T-helper 1 cell treated with Interleukin-12 subunit alpha and Interleukin-12 subunit beta and Interleukin-4 antibody, amounts not matched to agents 30 ng/mL and 1 ng/mL, for 36 hours (primary cell): Measurements from ENCODE around the gene CFAP20DC. TPM values are rescaled to one million over a fixed set of nuclear protein-coding genes. Genes with fewer than 3 reads are reported as not detected.
"Not testable (repeated sequence)": the region's sequence is repeated elsewhere in the genome, so short reads cannot be mapped to it uniquely, and the experiment has no call there.

ENCODE experiments used
- intact Hi-C: fragments of 100-400 bp; cut with micrococcal nuclease; formaldehyde crosslinking; loops from one replicate; pipeline ENCODE4 v1.15.1; 2024
- total RNA-seq: library from RNA; stranded (reverse); gene quantifications from 2 replicates; pipeline ENCODE4 v1.2.3, GENCODE V29; 2022

The CFAP20DC gene
- total RNA-seq, 1 donor from 2014 or later: 0.27 TPM

DNA sequence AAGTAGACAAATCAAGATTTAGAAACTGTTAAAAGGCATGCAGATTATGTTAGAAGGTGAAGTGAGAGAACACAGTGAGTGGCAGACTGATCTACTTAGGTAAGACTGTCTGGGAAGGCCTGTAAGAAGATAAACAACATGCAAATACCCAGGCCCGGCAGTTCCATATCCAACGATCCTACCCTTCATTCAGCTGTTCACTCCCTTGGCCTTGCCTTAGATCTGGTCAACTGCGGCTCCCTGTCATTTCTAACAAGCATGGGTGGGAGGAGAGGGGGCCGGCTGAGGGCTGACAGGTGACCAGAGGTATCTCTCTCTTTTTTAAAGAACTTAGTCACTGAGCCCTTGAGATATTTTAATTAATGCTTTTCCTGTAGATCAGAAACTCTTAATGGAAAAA, 298.6 kb downstream of the CFAP20DC start:
- intact Hi-C loops: no loop called here

- intact Hi-C loops: no loop called here
These were observed 299.9 kb downstream of the CFAP20DC start for GRCh38 chr3:58749948-58750347.

DNA sequence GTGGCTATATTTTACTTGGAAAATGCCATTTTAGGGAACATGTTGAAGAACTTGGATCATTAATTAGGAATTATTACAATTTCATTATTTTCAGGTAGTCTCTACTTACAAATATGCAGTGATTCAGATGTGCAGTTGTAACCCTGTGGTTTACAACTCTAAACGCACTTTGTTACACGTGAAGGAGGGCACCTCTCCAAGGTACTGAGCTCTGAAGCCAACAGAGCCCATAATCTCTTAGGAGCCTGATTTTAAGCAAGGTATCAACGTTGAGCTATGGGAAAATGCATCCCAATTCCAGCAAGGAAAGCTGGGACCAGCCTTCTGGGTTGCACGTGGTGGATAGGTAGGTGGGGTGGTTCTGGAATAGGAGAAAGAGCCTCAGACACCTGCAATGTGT, 301.8 kb downstream of the CFAP20DC start:
- intact Hi-C loops: no loop called here

DNA sequence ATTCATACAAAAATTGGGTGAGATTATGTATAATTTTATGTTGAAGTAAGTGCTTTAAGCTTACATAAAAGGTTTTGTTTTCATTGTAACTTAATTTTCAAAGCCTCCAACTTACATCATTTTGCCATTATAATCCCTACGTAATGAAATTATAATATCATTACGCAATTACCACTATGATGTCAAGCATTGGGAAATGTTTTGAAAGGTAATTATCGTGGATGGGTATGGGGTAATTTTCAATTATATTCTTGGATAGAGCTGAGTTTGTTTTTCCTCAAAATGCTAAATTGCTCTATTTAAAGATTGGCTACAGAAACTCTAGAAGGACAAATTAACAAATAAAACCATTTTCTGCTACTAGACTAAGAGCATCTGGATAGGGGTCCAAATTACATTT, 303.1 kb downstream of the CFAP20DC start:
- intact Hi-C loops: no loop called here

GRCh38 chr3:58743296-58743695, 306.5 kb downstream of the CFAP20DC start:
- intact Hi-C loops: no loop called here

DNA sequence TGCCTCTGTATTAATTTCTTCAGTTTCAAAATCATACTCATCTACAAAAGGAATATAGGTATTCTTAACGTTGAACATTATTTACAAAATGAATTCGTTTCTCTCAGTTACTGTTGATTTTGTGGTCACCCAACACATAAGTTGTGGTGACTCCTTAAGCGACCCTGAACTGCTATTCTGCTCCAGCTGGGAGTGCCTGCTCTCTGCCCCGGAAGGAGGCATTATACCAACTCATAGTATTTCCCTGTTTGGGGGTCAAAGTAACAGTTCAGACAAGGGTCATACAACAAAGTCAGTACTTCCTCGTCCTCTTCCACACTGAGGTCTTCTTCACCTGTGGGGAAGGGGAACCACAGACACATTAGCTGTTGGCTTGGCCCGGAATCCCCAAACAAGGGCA, 307.6 kb downstream of the CFAP20DC start:
- intact Hi-C loops: no loop called here

GRCh38 chr3:58737644-58738043, 312.2 kb downstream of the CFAP20DC start:
- intact Hi-C loops: no loop called here

DNA sequence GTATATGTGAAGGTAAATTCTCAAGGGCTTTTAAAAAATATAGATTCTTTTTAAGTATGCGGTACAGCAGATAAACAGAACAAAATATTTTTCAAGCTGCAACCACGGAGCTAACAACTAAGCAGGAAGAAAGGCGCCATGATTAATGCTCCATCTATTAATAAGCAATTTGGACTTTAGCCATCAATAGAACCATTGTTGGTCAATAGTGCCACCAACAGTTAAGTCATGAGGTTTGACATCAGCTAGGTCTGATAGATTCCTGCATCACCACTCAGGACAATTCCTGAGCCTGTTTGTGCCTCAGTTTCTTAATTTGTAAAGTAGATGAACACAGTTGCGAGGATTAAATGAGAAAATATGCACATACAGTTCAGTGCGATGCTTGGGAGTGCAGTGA, 318.2 kb downstream of the CFAP20DC start:
- intact Hi-C loops: no loop called here

- intact Hi-C loops: no loop called here
These were observed 321.1 kb downstream of the CFAP20DC start for GRCh38 chr3:58728723-58729122.

GRCh38 chr3:58725326-58725853, 324.4 kb downstream of the CFAP20DC start:
- intact Hi-C loops: no loop called here

DNA sequence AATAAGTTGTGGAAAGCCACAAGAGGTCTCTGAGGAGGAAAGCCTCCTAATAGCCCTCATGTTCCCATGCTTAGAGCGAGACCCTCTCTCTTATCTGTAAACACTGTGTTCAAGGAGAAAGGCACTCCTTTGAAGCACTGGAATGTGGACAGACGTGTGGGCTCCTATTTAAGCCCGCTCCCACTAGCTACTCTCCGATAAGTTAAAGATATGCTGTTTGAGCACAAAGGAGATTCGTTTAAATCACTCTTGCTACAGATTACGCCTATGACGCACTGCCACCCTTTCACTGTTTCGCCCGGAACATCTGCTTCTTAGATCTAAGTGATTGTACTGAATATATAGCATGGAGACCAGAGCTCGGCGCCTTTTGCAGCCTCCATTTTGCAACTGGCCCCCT, 325.5 kb downstream of the CFAP20DC start:
- intact Hi-C loops: no loop called here

DNA sequence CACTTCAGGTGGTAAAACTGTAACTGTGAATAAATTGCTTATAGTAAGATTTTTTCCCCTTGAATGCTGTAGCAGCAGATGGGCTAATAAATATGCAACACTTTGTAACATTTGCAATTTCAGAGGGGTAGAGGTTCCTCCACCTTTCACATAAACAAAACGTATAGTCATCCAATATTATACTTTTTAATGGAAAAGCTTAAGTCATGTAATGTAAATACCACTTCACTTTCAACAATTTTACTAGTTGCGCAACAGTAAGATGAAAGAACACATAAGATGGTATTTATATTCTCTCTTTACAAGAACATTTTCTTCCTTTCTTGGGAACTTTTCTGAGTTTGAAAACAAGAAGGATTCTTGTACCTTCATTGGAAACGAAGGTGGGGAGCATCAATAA, 326.7 kb downstream of the CFAP20DC start:
- intact Hi-C loops: no loop called here

DNA sequence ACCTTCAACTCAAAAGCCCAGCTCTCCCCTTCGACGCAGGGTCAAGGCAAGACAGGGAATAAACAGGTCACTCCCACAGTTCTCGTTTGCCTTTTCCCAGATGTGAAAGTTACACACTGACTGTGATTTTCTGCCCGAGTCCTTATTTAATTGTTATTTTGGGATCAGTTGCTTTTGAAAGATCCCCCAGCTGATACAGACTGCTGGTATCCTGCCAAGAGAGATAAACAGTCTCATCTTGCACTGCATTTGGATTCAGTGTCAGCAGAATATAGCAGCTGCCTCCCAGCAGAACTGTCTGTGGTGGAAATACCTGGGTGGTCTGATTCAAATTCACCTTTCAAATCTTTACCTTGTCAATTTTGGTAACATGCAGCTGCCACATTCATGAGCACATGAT, 327.3 kb downstream of the CFAP20DC start:
- intact Hi-C loops: no loop called here

DNA sequence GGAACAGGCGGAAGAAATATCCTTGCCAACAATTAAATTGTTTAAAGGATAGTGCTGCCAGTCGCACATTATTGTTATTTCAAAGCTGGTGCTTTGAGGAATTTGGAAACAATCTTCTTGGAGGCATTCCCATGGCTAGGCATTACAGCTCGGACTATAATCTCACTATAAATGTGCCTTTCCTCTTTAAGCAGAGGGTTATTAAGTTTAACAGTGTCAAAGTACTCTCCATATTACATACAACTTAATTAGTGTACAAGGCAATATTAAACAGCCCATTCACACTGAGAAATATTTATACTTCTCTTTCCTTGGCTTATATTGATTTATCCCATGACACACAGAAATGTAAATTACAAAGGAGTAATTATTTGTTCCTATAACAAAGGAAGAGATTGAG, 329.3 kb downstream of the CFAP20DC start:
- intact Hi-C loops: no loop called here

GRCh38 chr3:58719684-58720083, 330.1 kb downstream of the CFAP20DC start:
- intact Hi-C loops: no loop called here

GRCh38 chr3:58713715-58714401, 336.0 kb downstream of the CFAP20DC start:
- intact Hi-C loops: no loop called here

DNA sequence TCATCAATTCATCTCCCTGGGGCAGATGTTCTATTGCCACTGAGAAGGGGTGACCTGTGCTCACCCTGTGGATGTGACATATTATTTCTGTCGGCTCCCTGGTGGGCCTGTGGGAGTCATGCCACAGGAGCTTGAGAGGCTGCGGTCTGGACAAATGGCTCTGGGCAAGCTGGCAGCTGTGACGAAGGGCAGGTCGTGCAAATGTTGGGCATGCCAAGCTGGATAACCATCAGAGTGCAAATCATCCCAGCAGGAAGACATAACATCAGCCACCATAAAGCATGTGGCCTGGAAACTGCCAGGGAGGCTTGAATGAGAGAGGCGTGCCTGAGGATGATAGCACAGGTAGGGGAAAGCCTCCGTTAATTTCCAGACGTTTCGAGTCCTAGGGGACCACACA, 338.0 kb downstream of the CFAP20DC start:
- intact Hi-C loops: no loop called here

- intact Hi-C loops: not testable (repeated sequence)
These were observed 340.8 kb downstream of the CFAP20DC start for GRCh38 chr3:58708983-58709382.

DNA sequence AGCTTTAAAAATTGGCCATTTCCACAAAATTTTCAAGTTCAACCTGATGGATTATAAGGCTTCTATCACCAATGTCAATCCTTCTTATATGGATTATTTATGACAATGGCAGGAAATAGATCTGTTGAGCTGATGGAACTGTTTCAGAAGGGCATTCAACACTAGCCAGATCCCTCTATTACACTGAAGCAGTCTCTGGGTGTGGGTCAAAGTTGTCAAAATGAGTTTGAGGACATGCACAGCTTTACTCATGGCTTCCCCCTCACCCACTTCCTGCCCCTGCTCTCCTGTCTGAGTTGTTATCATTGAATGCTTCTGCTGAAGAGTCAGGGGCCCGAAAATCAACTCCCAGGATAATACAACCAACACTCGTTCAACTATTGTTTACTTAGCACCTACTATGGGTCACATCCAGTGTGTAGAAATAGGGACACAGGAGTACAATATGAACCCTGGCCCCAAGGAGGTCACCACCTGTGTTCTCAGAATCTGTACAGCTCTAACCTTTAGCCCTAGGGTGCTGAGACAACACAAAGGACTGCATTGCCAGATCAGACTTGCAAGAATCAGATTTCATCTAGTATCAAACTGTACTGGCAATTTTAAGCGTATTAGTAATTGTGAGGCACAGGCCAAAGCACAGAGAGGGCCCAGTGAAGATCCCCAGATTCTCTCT, 341.6 kb downstream of the CFAP20DC start:
- intact Hi-C loops: no loop called here

DNA sequence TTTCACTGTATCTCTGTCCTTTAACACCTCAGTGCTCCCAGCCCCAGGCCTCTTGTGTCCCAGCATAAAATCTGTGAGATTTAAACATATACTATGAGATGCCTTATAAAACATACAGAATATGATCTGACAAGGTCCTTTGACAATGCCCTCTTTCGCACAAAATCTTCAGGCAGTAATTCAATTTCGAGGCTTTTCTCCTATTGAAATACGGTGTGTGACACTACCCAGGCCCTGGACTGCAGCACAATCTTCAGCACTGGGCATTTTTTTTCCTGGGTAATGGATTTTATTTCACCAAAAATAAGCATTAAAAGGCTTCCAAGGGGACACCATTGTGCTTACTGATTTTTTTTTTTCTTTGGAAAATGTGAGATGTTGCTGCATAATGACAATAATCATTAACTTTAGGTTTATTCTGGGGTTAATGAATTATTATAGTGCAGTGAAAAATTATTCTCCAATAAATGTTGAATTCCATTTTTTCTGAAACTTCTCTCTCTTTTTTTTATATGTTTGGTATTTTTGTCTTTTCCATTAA, 342.4 kb downstream of the CFAP20DC start:
- intact Hi-C loops: no loop called here

DNA sequence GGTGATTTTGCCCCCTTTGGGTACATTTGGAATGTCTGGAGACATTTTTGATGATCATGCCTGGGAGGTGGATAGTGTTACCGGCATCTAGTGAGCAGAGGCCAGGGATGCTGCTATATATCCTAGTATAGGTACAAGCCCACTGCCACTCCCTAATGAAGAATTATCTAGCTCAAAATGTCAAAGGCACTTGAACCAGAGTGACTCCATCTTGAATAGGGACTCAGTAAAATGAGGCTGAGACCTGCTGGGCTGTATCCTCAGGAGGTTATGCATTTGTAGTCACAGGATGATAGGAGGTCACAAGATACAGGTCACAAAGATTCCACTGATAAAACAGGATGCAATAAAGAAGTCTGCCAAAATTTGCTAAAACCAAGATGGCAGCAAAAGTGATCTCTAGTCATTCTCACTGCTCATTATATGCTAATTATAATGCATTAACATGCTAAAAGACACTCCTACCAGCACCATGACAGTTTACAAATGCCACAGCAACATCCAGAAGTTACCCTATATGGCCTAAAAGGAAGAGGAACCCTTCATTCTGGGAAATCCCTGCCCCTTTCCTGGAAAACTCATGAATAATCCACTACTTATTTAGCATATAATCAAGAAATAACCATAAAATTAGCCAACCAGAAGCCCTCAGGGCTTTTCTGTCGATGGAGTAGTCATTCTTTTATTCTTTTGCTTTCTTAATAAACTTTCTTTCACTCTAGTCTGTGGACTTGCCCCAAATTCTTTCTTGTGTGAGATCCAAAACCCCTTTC, 343.2 kb downstream of the CFAP20DC start:
- intact Hi-C loops: no loop called here

- intact Hi-C loops: no loop called here
These were observed 345.1 kb downstream of the CFAP20DC start for GRCh38 chr3:58704745-58705144.
